ENCODE data around the gene HNRNPA3.
"Not testable (repeated sequence)": the region's sequence is repeated elsewhere in the genome, so short reads cannot be mapped to it uniquely, and the experiment has no call there.

Gene HNRNPA3

GRCh38 chr2:177188482-177189469 is 23.8 kb upstream of the HNRNPA3 start:
- no peak for DNase-seq (ENCODE audit: low read depth)

- DNase-seq (ENCODE audit: low read depth): no peak
Observed at GRCh38 chr2:177190941-177191340, 21.7 kb upstream of the HNRNPA3 start.

GRCh38 chr2:177192788-177193187 is 19.8 kb upstream of the HNRNPA3 start:
- no peak for DNase-seq (ENCODE audit: low read depth)

GRCh38 chr2:177193240-177193639 is 19.4 kb upstream of the HNRNPA3 start:
- no peak for DNase-seq (ENCODE audit: low read depth)

GRCh38 chr2:177195194-177195593 is 17.4 kb upstream of the HNRNPA3 start:
- DNase-seq (ENCODE audit: low read depth): no peak

- DNase-seq (ENCODE audit: low read depth): not testable (repeated sequence)
Observed at GRCh38 chr2:177200419-177200818, 12.2 kb upstream of the HNRNPA3 start.

- DNase-seq (ENCODE audit: low read depth): no peak
Observed at GRCh38 chr2:177201919-177202346, 10.7 kb upstream of the HNRNPA3 start.

GRCh38 chr2:177204417-177204816 is 8.2 kb upstream of the HNRNPA3 start:
- DNase-seq (ENCODE audit: low read depth): no peak

- no peak for DNase-seq (ENCODE audit: low read depth)
Observed at GRCh38 chr2:177207101-177207500, 5.5 kb upstream of the HNRNPA3 start.

GRCh38 chr2:177211169-177211568 is 1.4 kb upstream of the HNRNPA3 start:
- no peak for DNase-seq (ENCODE audit: low read depth)

GRCh38 chr2:177211576-177212105 is 953 bp upstream of the HNRNPA3 start:
- no peak for DNase-seq (ENCODE audit: low read depth)

- DNase-seq (ENCODE audit: low read depth): peak; percentile 88
Observed at GRCh38 chr2:177212891-177213856, 580 bp downstream of the HNRNPA3 start.

- no peak for DNase-seq (ENCODE audit: low read depth)
Observed at GRCh38 chr2:177217247-177217843, 4.8 kb downstream of the HNRNPA3 start.

- not testable (repeated sequence) for DNase-seq (ENCODE audit: low read depth)
Observed at GRCh38 chr2:177219787-177220186, 7.2 kb downstream of the HNRNPA3 start.

- DNase-seq (ENCODE audit: low read depth): no peak
Observed at GRCh38 chr2:177221534-177221933, 8.9 kb downstream of the HNRNPA3 start.

- no peak for DNase-seq (ENCODE audit: low read depth)
Observed at GRCh38 chr2:177221970-177222369, 9.4 kb downstream of the HNRNPA3 start.

- not testable (repeated sequence) for DNase-seq (ENCODE audit: low read depth)
Observed at GRCh38 chr2:177223436-177223835, 10.8 kb downstream of the HNRNPA3 start.

- DNase-seq (ENCODE audit: low read depth): no peak
Observed at GRCh38 chr2:177225965-177226360, 13.4 kb downstream of the HNRNPA3 start.

- DNase-seq (ENCODE audit: low read depth): no peak
Observed at GRCh38 chr2:177229442-177230242, 17.0 kb downstream of the HNRNPA3 start.

- DNase-seq (ENCODE audit: low read depth): no peak
Observed at GRCh38 chr2:177231270-177231669, 18.7 kb downstream of the HNRNPA3 start.
